NB4 (cell line): ENCODE measurements around the gene EDNRA.

ENCODE experiments used
- CTCF ChIP-seq: IDR thresholded peaks from one replicate; pipeline ENCODE4 v1.5.1; 2012; ENCODE audit warnings: low read depth, low read length
- POLR2A ChIP-seq: IDR thresholded peaks from 2 replicates; pipeline ENCODE4 v1.6.1; 2011; ENCODE audit warnings: mild to moderate bottlenecking; ENCODE audit not compliant: insufficient read length; ENCODE audit errors: extremely low read depth
- TF ChIP-seq, protein P1 (sequence below): IDR thresholded peaks from 2 replicates; pipeline ENCODE4 v1.6.1; 2011; ENCODE audit warnings: low read depth, low read length

DNA sequence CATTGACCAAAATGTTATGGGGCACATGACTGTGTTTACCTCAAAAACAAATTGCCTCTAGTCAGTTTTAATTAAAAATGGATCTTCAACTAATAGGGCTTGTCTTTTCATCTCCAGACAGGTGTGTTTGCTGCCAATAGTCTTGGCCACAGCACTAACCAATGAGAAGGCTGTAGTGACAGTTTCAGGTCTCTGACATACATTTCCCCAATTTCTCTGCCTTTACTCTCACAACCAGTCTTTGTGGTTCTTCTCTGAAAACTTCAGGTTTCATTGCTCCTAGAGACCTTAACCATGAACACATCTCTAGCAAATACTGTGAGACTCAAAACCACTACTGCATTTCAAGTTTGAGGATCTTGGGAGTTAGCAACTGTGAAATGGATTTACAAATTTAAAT lies 3.5 kb upstream of the EDNRA start:
- TF ChIP-seq CTCF (no peak), POLR2A (no peak)
- TF ChIP-seq, protein P1, sequence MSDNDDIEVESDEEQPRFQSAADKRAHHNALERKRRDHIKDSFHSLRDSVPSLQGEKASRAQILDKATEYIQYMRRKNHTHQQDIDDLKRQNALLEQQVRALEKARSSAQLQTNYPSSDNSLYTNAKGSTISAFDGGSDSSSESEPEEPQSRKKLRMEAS = no peak
